AG09319 (cell line): ENCODE measurements around the gene MYCBP2.

Source experiments
- DNase-seq: peaks from one replicate; pipeline ENCODE4 v3.0.0-alpha.2; 2010; ENCODE audit warnings: low read depth; ENCODE audit errors: extremely low read depth
- TF ChIP-seq, protein P1 (sequence below): IDR thresholded peaks from 2 replicates; pipeline ENCODE4 v1.5.1; 2011; ENCODE audit warnings: low read depth, mild to moderate bottlenecking, inconsistent platforms, low read length, moderate library complexity

The MYCBP2 gene

DNA sequence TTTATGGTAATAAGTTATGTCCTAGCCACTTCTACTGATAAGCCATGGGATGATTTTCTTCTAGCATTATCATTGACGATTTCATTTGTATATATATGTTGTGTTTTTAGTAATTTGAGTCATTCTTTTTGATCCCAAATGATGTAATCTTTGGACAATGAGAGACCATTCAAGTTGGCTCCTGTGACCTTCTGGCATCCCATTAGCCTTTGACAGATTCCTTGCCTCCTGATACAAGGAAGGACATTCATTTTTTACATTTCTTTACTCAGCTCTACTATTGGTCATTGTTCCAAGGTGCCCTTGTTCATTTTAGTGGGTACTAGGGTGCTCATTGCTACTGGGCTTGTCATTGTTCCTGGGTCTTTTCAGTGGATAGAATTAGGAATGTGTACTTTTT, 35.3 kb upstream of the MYCBP2 start:
- TF ChIP-seq, protein P1, sequence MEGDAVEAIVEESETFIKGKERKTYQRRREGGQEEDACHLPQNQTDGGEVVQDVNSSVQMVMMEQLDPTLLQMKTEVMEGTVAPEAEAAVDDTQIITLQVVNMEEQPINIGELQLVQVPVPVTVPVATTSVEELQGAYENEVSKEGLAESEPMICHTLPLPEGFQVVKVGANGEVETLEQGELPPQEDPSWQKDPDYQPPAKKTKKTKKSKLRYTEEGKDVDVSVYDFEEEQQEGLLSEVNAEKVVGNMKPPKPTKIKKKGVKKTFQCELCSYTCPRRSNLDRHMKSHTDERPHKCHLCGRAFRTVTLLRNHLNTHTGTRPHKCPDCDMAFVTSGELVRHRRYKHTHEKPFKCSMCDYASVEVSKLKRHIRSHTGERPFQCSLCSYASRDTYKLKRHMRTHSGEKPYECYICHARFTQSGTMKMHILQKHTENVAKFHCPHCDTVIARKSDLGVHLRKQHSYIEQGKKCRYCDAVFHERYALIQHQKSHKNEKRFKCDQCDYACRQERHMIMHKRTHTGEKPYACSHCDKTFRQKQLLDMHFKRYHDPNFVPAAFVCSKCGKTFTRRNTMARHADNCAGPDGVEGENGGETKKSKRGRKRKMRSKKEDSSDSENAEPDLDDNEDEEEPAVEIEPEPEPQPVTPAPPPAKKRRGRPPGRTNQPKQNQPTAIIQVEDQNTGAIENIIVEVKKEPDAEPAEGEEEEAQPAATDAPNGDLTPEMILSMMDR, result no peak
- DNase-seq, result no peak

GRCh38 chr13:77360032-77360685, 33.3 kb upstream of the MYCBP2 start:
- no peak for DNase-seq
- TF ChIP-seq, protein P1, result no peak

DNA sequence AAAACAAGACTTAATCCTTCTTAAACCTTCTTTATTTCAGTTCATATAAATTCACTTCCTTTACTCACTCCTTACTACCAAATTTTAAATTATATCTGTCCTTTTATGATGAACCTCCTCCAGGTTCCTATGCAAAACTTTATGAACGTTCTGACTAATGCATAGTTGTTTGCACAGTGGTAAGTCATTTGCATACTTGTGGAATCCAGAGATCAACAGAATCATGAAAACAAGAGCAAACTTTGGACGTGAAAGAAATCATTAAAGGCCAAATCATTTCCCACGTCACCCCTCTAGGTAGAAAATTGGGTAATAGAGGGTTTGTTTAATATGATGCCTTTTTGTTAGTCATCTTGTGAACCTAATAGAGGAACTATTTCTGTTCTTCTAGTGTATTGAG, 32.3 kb upstream of the MYCBP2 start:
- no peak for DNase-seq
- TF ChIP-seq, protein P1, result no peak

DNA sequence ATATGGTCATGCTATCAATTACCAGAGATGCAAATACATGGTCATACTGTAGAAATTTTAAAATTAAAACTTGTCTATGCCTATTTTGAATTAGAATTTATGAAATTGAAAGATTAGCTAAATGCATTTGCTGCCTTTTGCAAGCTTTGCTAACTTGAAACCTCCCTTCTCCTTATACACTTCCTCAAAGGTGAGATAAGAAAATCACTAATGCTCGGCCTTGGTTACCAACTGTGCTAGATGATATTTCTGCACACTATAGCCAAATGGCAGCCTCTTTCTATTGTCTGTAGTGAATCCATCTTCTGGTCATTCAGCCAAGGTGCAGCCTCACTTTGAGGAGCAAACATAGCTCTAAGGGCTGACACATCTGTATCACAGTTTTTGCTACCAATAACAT, 31.1 kb upstream of the MYCBP2 start:
- TF ChIP-seq, protein P1, result no peak
- DNase-seq, result no peak

- TF ChIP-seq, protein P1, result no peak
- DNase-seq, result no peak
These were observed 29.3 kb upstream of the MYCBP2 start for GRCh38 chr13:77356155-77356554.

DNA sequence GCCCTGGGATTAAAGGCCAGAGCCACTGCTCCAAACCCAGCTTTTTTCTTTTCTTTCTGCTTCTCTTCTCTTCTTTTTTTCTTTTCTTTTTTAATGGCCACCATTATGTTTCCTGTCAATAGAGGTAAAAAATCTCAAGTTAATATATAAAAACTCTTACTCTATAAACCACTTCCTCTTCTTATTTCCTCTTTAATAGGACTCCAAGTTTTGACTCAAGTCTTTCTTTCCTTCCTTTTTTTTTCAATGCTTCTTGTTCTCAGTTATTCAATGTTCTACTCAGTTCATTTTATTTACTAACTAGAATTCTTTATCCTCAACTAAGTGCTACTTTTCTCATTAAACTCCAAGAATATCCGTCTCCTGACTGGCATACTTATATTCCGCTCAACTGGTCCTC, 27.1 kb upstream of the MYCBP2 start:
- no peak for DNase-seq
- TF ChIP-seq, protein P1, result no peak

DNA sequence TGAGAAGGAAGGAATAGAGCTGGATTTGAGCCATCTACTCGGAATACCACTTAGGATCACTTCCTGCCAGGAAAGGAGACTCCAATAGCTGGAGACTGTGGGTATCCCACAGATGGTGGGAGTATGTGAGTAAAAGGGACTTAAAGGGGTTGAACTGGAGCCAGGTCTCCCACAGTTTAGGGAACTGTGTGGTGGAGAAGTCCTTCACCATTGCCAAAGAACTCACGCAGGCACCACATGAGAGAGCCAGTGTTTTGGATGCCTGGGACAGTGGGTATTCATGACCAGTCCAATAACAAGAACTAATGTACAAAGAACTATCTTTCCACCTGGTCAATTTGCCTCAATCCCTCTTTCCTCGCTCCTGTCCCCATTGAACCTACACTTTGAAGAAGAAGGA, 24.4 kb upstream of the MYCBP2 start:
- TF ChIP-seq, protein P1, result no peak
- DNase-seq, result no peak
